Activated CD4-positive, alpha-beta T cell treated with anti-CD3 and anti-CD28 coated beads, Interleukin-2, Interleukin-4, amounts not matched to agents 100 ng/mL and 50 ng/mL, durations not matched to agents 16 hours and 8 hours (primary cell): Measurements from ENCODE around the gene MAN1A1.

Source experiments
- DNase-seq: peaks from one replicate; pipeline ENCODE4 v3.0.0-alpha.2; 2020; ENCODE audit warnings: low spot score

MAN1A1 gene

GRCh38 chr6:119346450-119346849 lies 3.1 kb downstream of the MAN1A1 start:
- DNase-seq: no peak

DNA sequence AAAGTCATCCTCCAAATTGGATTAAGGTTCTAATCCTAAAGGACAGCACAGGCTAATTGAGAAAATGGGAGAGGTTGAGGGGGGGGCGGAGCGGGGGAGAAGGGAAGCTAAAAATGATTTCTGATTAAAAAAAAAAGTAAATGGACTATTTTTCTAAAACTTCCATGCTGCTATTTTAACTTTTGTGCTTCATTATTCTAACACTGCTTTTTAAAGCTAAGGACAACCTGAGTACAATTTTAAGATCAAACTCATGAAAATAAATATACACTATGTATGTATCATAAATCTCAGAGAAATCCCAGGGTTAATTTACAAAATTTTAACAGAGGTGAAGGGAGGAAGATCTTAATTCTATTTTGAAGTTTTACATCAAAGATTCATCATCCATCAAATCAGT lies 4.4 kb downstream of the MAN1A1 start:
- no peak for DNase-seq

- no peak for DNase-seq
These were observed 5.3 kb downstream of the MAN1A1 start for GRCh38 chr6:119344306-119344705.

DNA sequence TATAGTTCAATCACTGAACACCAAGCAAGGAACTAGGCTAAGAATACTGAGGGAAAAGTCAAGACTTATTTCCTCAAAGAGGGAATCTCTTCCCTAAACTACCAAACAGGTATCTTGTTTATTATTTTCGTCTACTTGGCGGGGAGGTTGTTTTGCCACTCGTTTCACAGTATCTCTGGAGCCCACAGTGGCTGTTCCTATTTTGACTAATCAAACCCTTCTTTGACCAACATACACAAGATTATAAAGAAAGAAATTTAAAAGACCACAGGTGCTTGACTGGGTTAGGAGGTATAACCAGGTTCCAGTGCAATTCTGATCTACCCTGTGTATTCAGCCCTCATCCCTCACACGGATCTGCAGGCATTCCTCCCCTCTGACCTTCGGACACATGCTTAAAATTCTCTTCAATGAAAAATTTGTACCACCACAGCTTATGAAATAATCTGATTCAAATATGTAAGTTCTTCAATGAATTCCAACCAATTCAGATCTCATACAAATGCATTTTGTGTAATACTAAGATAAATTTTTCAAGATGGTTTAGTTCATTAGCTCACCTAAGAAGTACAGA lies 5.9 kb downstream of the MAN1A1 start:
- DNase-seq: no peak

- DNase-seq: no peak
These were observed 6.4 kb downstream of the MAN1A1 start for GRCh38 chr6:119343167-119343566.

DNA sequence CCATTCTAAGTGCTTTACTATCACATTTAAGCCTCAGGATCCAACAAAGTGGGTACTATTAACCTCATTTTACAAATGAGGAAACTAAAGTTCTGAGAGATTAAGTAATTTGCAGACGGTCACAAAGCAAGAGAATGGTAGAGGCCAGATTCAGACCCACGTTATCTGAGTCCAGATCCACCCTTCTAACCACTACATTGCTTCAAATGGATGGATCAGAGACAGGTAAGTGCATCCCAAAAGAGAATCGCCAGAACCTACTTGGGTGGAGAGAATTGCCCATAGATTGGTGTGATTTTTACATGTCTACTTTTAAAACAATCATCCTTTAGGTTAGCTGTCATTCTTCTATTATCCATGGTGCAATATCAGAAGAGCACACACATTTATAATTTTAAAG lies 7.1 kb downstream of the MAN1A1 start:
- DNase-seq: no peak

GRCh38 chr6:119340796-119341487 lies 8.6 kb downstream of the MAN1A1 start:
- no peak for DNase-seq

DNA sequence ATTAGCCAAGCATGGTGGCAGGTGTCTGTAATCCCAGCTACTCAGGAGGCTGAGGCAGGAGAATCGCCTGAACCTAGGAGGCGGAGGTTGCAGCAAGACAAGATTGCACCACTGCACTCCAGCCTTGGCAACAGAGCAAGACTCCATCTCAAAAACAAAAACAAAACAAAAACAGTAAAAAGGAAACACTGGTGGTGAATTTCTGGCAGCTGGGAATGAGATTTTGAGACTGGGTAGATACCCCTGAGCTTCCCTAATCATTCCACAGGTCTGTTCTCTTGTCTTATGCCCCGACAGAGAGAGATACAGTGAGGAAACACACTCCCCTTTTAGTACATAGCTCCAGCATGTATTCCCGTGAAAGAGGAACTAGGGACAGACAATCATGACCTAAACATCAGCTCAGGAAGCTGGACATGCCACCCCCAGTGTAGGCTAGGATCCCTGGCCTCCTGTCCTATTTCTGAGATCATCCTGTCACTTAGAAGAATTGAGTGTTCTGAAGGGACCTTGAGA lies 9.6 kb downstream of the MAN1A1 start:
- no peak for DNase-seq

- DNase-seq: no peak
These were observed 11.8 kb downstream of the MAN1A1 start for GRCh38 chr6:119337762-119338161.

GRCh38 chr6:119337252-119337651 lies 12.3 kb downstream of the MAN1A1 start:
- no peak for DNase-seq

DNA sequence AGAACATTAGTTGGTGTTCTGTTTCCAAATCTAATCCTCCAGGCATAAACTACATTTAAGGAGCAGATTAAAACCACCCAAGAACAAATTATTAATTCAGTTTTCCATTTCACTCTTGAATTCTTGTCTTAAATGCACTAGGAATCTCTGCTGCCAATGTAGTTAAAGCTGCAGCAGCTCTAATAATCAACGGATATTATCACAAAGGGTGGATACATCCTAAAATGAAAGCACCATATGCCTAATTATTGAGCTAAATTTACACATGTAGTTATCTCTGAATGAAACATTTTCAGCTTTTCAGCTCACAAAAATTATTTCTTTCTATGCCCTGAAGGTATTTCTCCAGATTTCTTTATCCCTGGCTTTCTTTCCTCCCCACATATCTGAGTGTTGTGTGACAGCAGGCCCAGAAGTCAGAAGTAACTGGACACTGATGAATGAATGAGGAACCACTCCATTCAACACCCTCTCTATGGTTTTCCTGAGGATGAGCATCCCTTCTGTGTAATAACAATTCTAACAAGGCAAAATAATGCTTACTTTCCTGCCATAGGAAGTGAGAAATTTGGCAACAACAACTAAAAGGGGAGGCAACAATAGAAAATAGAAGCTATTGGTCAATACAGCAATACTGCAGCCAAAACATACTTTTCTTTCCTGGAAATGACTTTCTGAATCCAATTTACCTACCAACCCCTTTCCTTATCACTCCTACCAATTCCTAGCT lies 14.9 kb downstream of the MAN1A1 start:
- DNase-seq: no peak

DNA sequence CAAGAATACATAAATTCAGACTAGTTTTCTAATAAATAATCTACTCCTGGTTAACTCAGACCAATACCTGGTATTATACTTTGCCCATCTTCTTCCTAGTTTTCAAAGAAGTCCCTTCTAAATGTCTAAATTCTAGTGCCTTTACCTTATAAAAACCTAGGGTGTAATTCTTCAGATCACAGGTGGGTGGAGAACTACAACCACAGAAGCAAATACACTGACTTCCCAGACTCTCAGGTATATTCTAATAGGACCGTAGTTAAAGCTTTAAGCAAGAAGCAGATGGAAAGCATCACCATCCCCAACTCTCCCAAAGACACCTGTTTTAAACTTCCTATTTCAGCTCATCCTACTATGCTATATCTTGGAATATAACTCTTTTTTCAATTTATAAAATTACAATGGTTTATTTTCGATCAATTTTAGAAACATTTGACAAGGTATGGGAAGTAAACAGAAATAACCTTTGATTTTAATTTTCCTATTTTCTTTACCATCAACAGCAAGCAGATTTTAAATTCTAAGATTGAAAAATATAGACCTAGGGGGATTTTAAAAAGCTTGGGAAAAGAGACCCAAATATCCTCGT lies 15.8 kb downstream of the MAN1A1 start:
- DNase-seq: no peak

- no peak for DNase-seq
These were observed 16.4 kb downstream of the MAN1A1 start for GRCh38 chr6:119333063-119333609.

DNA sequence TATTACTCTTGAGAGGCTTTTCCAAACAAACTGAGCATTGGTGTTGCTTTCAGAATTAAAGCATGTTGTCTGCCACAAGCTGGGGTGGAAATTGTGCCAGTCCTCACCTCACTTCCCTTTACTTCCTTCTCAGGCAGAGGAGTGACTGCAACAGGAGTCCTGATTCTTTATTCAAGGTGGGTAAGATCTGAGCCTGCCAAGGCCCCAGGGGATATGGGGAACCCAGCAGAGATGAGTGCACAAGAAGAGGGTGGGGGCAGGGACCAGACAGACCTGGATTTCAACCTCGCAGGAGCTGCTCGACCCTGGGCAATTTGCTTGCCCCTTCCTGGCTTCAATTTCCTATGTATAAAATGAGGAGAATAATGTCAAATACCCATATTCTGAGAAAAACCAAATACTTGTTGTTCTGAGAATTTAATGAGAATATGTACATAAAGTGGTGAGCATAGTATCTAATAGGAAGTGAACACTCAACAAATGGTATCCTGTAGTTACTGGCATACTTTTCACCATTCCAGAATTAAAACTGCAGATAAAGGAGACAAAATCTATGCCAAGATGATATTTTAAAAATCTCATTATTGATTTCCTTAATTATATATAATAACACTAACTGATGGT lies 17.8 kb downstream of the MAN1A1 start:
- no peak for DNase-seq

- DNase-seq: no peak
These were observed 18.9 kb downstream of the MAN1A1 start for GRCh38 chr6:119330520-119331113.

DNA sequence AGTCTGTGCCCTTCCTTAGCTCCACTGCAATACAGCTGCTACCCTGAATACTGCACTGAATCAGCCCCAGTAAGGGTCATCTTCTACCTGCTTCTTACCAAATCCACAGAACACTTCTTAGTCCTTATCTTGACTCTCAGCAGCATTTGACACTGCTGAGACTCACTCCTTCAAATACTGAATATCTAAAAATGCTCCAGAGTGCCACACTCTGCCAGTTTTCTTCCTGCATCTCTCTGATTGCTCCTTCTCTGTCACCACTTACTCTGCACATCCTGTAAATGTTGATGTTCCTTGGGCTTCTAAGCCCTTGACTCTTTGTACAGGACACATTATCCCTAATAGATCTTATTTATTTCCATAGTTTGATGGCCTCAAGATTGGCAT lies 19.8 kb downstream of the MAN1A1 start:
- DNase-seq: no peak

- DNase-seq: no peak
These were observed 20.4 kb downstream of the MAN1A1 start for GRCh38 chr6:119328892-119329793.

- DNase-seq: no peak
These were observed 21.3 kb downstream of the MAN1A1 start for GRCh38 chr6:119328254-119328653.

- DNase-seq: no peak
These were observed 21.8 kb downstream of the MAN1A1 start for GRCh38 chr6:119327810-119328209.

DNA sequence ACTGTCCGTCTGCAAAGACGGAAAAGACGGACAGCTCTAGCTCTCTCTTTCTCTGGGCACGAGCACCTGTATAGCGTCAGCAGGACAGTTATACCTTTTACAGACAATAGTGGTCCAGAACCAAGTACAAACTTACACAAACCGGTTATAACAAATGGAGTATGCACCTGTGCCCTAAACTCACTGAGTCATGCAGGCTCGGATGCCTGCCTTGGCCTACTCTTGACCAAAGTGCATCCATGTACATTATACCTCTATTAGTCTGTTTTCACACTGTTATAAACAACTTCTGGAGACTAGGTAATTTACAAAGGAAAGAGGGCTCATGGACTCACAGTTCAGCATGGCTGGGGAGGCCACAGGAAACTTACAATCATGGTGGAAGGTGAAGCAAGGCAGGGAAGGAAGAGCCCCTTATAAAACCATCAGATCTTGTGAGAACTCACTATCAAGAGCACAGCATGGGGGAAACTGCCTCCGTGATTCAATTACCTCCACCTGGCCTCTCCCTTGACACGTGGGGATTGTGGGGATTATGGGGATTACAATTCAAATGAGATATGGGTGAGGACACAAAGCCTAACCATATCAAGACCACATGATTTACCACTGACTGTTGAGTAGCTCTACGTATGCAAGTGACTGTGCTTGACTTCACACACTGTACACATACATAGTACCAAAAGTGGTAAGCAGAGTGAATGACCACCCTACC lies 23.1 kb downstream of the MAN1A1 start:
- DNase-seq: no peak
